ENCODE measurements around the gene OTOG.

The OTOG gene

DNA sequence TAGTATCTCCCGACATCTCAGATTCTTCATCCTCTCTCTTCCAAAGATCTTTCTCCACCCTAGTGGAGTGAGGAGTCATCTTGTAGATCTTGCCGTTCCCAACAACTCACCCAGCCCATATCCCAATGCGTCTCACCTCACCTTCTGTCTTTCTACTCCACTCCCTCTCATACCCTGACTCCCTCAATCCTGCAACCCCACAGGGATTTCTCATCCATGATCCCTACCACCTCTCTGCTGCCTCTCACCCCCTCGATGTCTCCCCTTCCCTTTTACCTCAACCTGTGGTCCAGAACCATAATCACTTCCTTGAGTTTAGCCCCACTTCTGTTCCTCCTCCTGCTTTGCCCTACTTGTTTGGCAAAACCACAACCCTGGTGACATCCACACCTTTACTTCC lies 41.7 kb downstream of the OTOG start:
- DNase-seq, result no peak

DNA sequence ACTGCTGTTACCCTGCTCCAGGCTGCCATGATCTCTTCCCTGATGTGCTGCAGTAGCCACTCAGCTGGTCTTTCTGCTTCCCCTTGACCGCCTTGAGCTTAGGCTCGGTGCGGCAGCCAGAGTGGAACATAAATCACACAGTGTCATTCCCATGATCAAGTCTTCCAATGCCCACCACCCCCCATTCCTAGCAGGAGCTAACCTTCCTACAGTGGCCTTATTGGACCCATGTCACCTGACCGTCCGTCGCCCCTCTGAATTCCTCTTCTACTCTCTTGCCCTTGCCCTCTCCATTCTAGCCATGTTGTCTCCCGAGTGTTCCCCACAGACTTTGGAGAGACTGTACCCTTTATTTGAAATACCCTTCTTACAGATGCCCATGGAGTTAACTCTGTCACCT lies 43.4 kb downstream of the OTOG start:
- no peak for DNase-seq

DNA sequence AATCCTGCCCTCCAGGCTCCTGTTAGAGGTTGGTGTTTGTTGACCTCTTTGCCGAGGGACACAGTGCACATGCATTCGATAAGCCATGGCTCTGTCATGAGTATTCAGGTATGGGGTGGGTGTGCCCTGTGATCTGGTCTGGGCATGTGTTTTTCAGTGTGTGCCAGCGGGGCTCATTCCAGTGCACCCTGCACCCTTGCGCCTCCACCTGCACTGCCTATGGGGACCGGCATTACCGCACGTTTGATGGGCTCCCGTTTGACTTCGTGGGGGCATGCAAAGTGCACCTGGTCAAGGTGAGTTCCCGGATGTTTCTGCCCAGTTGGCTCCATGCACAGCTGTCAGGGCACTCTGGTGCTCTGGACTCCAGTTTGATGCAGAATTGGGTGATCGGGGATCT lies 44.2 kb downstream of the OTOG start:
- no peak for DNase-seq

GRCh38 chr11:17593466-17594245 lies 46.6 kb downstream of the OTOG start:
- DNase-seq, result no peak

- no peak for DNase-seq
Measured at GRCh38 chr11:17594686-17595192, 47.7 kb downstream of the OTOG start.

GRCh38 chr11:17595526-17596309 lies 48.7 kb downstream of the OTOG start:
- no peak for DNase-seq

GRCh38 chr11:17596310-17596669 lies 49.2 kb downstream of the OTOG start:
- no peak for DNase-seq

GRCh38 chr11:17596711-17597110 lies 49.7 kb downstream of the OTOG start:
- no peak for DNase-seq

- DNase-seq, result no peak
Measured at GRCh38 chr11:17597770-17598169, 50.7 kb downstream of the OTOG start.

DNA sequence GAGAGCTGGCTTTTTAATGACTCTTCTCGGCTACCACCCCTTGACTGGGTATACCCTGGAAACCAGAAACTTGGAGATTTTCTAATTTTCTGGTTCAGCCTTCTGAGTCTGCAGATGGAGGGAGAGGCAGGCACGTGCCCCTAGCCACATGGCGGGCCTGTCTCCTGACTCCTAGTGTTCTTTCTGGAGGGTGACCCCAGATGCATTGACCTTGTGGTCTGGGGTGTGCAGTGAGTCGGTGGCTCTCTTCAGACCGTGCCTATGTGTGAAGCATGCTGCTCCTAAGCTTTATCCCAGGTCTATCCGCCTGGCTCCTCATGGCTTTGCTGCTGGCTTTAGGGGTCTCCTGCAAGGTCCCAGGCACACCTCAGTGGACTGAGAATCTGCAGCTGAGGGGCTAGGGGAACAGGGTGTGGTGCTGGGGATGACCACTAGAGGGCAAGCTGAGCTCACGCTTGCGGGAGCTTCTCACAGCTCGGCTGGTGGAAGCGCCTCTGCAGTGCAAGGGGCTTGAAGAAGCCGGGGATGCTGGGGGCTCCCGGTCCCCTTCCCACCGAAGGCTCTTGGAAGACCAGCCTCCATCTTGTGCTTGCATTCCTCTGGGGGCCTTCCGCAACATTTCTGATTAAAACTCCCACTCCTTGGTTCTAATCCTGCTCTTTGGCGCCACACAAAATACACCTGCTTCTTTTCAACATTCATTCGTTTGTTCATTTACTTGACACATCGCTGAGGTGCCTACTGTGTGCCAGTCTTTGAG lies 51.8 kb downstream of the OTOG start:
- DNase-seq, result peak; percentile 54

DNA sequence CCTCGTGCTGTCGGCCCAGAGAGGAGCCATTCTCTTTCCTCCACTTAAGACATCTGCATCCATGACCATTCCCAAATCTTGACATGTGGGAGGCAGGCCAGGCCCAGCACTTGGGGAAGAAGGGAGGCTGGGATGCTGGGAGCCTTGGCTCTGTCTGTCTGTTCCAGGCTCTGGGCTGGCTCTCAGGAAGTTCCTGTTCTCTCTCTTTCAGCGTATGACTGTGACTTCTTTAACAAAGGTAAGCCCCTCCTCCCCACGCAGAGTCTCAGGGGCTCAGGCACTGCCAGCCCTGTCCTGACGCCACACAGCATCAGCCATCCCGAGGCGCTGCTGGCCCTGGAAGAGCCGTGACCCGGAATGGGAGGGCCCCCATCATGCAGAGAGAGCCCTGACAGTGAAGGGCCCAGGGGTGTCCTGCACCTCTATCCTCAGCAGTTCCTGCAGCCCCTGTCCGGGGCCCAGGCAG lies 52.4 kb downstream of the OTOG start:
- no peak for DNase-seq

GRCh38 chr11:17600316-17601255 lies 53.5 kb downstream of the OTOG start:
- no peak for DNase-seq

DNA sequence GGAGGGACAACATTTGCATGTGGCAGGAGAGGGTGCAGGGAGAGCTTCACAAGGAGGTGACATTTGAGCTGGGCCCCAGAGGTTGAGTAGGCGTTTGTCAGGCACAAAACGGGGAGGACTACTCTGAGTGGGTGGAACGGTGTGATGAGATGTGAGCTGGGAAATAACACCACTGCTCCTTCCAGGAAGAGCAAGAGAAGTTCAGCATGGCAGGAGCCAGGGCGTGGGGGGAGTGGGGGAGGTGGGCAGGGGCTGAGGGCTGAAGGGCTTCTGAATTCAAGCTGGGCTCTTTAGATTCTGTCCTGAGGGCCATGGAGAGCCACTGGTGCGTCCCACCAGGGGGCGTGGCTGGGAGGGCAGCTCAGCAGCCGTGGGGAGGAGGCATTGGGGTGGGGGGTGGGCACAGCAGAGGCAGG lies 54.2 kb downstream of the OTOG start:
- no peak for DNase-seq

DNA sequence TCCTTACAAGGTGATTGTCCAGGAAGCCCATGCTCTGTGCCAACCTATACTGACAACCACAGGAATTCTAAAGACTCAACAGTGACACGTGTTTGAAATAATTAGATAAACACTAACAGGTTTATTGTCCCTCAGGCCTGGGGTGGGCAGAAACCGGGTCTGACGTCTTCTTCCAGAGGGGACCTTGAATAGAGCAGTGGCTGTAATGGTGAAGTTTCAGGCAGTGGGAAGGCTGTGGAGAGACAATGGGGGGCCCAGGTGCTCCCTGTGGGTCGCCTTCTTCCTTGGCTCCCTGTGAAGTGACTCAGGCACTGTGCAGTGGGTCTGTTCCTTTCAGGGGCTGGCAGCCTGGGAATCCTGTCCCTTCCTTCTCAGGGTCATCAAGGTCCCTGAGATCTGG lies 54.6 kb downstream of the OTOG start:
- DNase-seq, result no peak

DNA sequence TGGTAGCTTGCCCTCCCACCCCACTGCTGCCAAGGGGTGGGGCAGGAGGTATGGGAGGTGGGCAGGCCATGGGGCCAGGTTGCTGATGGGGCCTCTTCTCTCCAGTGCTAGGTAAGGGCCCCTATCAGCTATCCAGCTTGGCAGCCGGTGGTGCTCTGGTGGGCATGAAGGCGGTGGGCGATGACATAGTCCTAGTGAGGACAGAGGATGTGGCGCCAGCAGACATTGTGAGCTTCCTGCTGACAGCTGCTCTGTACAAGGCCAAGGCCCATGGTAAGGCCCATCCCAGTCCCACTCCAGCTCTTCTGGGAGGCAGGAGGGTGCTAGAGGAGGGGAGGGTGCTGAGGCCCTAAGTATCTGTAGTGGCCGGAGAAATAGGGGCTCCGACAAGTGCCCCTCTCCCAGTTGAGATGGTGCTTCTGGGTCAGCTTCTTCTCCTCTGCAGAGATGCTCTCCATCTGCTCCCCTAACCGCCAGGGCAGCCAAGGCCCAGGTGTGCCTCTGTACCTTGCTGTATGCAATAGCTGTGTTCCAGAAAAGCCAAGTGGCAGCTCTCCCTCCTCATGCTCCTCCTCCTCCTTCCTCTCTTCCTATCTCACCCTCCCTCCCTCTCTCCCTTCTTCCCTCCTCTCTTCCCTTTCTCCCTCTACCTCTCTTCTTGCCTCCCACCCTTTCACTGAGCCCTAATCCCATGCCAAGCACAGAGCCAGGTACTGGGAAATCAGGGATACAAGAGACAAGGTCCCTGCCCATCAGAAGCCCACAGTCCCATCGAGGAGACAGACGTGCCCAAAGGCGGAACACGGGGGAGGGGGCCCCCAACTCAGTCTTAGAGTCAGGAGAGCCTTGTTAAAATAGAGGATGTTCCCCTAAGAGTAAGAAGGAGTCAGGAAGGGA lies 55.3 kb downstream of the OTOG start:
- no peak for DNase-seq

DNA sequence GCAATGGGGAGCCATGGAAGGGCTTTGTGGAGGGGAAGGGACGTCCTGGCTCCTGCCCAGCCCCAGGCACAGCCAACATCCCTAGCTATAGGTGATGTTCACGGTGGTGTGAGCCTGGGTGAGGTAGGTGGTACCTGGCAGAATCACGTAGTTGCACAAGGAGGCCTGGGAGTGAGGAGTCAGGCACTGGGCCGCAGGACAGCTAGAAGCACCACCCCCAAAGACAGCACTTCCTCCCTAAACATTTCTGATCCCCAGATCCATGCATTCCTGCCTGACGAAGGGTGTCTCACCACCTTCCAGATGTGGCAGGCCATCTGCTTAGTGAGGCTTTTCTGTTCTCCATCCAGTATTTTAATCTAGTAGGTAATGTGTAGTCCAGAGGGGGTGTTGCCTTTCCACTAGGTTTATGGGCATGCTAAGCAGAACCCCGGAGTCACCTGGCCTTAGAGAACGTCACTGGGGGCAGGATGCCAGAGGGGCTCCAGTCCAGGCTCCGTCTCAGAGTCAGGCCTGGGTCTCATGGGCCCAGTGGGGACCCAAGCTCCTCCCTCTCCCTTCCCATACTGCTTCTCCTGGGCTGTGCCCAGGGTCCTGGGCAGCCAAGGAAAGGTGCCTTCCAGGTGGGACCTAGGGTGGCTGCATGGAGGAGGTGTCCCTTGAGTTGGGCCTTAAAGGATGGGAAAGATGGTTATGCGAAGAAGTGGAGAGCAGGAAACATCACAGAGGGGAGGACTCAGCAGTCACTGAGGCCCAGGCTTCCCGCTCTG lies 56.2 kb downstream of the OTOG start:
- DNase-seq, result no peak

DNA sequence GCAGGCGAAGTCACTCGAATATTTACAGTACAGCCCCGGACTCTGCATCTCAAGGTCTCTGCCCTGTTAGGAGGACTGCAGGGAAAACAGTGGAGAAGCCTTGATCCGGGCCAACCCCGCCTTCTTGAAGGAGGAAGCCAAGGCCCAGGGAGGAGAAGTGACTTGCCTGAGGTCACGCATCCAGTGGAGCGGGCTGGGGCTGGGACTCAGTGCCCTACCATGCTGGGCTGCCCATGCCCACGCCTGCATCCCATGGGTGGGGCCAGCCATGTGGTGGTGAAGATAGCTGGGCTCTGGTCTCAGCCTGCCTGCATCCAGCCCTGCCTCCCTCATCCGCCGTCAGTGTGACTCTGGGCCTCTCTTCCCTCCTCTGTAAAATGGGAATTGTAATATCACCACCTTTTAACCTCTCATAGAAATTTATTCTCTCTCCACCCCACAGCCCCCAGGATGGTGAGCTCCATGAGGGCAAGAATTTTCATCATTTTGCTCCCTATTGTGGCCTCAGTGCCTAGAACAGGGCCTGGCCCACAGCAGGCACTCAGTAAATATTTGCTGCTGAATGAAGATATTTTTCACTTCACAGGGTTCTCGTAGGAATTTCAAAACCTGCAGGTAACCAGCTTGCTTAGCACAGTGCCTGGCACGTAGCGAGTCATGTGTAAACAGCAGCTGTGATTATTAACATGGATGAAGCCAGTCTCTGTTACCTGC lies 57.3 kb downstream of the OTOG start:
- no peak for DNase-seq

DNA sequence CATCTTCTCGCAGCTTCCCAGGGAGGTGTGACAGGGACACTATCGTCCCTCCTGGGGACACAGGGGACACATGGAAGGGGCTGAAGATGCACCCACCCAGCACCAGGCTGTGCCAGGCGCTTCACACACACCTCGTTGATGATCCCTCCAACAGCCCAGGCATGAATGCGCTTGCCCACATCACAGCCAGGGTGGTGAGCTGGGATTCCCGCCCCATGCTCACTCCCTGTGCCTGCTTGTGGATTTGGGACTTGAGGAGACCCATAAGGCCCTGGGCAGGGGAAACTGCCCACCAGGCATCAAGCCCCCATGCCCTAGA lies 57.8 kb downstream of the OTOG start:
- DNase-seq, result no peak

- DNase-seq, result no peak
Measured at GRCh38 chr11:17605651-17606122, 58.6 kb downstream of the OTOG start.

Data from fibroblast of skin of scalp (primary cell).